Adrenal gland (tissue), 5 donors: ENCODE results near the gene SIVA1.
"Not testable (repeated sequence)": the region's sequence is repeated elsewhere in the genome, so short reads cannot be mapped to it uniquely, and the experiment has no call there.

Experiments
- CTCF ChIP-seq, 6 experiments: fragments of 450-650 bp in 4 of 6; fragments of 200-600 bp in 2 of 6; sonication (generic) in 1 of 6; IDR thresholded peaks; 1 replicate in 5 of 6; 2 replicates in 1 of 6; pipeline versions ENCODE4 v1.5.1 to v1.8.0; 2016 to 2021; ENCODE audit warnings: antibody characterized with exemption in 6 of 6, mild to moderate bottlenecking in 2 of 6, moderate library complexity in 1 of 6
- POLR2A ChIP-seq, 2 donors: fragments of 450-650 bp; IDR thresholded peaks; one replicate each; pipeline ENCODE4 v1.6.1; 2017; ENCODE audit warnings: antibody characterized with exemption in 2 of 2, mild to moderate bottlenecking in 2 of 2, moderate library complexity in 1 of 2
- donor health status: DM: no; HTN: no; CAD: no.

- TF ChIP-seq CTCF, POLR2A (IDR thresholded peaks at IDR 0.05): not testable (repeated sequence)
These were observed 2.2 kb upstream of the SIVA1 start for GRCh38 chr14:104750753-104751057.
